ENCODE results near the gene RASSF8. TPM values are rescaled to one million over a fixed set of nuclear protein-coding genes. Genes with fewer than 3 reads are reported as not detected.

RASSF8 gene
- polyA plus RNA-seq, 3 donors = 0.08 to 0.39 TPM; not detected in 1

DNA sequence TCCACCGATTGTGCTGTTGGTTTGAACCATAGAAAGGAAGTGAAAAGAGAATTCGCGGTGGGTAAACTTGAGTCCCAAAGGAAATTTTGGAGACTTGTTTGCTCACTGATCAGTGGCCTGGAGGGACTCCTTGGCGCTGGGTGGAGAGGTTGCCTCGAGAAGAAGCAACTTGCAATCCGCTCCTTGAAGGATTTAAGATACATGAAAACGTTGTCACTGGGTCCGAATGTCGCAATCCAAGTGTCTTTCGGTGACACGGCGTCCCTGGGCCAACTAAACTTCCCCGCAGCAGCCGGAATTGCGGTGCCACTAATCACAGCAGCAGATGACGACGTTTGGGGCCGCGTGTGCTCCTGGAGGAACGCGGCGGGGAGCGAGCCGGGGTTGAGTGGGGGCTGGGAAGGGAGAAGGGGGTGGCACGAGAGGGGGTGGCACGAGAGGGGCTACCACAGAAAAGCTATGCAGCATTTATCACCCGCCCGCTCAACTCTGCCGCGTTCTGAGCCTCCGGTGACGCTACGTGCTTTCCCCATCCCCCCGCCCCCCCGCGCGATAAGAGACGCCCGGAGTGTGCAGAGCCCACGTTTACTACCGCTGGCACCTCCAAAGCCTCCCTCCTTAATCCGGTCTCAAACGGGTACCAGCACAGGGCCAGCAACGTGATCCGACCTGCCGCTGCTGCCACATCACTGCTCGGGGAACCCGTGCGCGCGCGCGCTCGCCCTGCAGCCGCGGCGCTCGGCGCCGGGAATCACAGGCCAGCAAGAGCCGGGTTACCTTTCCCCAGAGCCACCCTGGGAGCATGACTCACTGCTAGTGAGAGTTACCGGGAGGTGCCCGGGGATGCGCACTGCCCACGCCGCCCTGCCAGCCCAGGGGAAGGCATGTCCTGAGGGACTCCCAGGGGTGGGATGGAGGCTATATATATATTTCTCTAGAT is 167.2 kb downstream of the RASSF8 start:
- peak overlapping the region; percentile 72 for H2AFZ ChIP-seq (ENCODE audit: insufficient read depth, low read depth, low read length, poor library complexity, severe bottlenecking)
- H3K27ac Mint-ChIP-seq = peak overlapping the region in 6 of 7 donors; percentile 33 to 81 (median 64)
- peaks cover 74 to 76% of the 10 kb centered on the region in 2 donors for H3K27me3 ChIP-seq (ENCODE audit: control insufficient read depth in 2 of 2, insufficient read depth in 2 of 2, low read length in 2 of 2)
- H3K4me3 ChIP-seq (replicated peaks in 1 of 3; ENCODE audit: low read depth in 2 of 3, low read length in 3 of 3) = peak overlapping the region; percentile 19 to 75 (median 35)
- peak overlapping the region; percentile 85 for H3K4me2 ChIP-seq (replicated peaks; ENCODE audit: extremely low read depth, low read length, poor library complexity, severe bottlenecking)
- H3K4me1 ChIP-seq (ENCODE audit: control insufficient read depth in 1 of 2, insufficient read depth in 2 of 2, low read length in 2 of 2) = peaks cover 45 to 52% of the 10 kb centered on the region in 2 donors
- under 1% methylated on average over 59 of the region's 66 CpGs for WGBS (ENCODE audit: insufficient coverage)
- peak overlapping the region; percentile 86 to 97 for H3K4me3 Mint-ChIP-seq
- DNase-seq = peak; percentile 51 to 82 (median 65)
- H3K4me1 Mint-ChIP-seq = peaks cover 46% of the 10 kb centered on the region
- H3K9ac ChIP-seq (ENCODE audit: insufficient read depth, low read length, poor library complexity, severe bottlenecking) = no peak overlapping the region
- TF ChIP-seq, protein P1, sequence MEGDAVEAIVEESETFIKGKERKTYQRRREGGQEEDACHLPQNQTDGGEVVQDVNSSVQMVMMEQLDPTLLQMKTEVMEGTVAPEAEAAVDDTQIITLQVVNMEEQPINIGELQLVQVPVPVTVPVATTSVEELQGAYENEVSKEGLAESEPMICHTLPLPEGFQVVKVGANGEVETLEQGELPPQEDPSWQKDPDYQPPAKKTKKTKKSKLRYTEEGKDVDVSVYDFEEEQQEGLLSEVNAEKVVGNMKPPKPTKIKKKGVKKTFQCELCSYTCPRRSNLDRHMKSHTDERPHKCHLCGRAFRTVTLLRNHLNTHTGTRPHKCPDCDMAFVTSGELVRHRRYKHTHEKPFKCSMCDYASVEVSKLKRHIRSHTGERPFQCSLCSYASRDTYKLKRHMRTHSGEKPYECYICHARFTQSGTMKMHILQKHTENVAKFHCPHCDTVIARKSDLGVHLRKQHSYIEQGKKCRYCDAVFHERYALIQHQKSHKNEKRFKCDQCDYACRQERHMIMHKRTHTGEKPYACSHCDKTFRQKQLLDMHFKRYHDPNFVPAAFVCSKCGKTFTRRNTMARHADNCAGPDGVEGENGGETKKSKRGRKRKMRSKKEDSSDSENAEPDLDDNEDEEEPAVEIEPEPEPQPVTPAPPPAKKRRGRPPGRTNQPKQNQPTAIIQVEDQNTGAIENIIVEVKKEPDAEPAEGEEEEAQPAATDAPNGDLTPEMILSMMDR (IDR thresholded peaks at IDR 0.05) = no peak
- H3K79me2 ChIP-seq (ENCODE audit: insufficient read depth, low read length) = no peaks in the 10 kb centered on the region
- peaks cover 0 to 15% of the 10 kb centered on the region in 2 donors for H3K9me3 ChIP-seq (replicated peaks in 1 of 2; ENCODE audit: control insufficient read depth in 1 of 2, insufficient read depth in 1 of 2, low read length in 2 of 2)
- no peaks in the 10 kb centered on the region for H3K36me3 ChIP-seq (replicated peaks in 1 of 2; ENCODE audit: control insufficient read depth in 1 of 2, insufficient read depth in 2 of 2, low read length in 2 of 2)
- no peak overlapping the region for H3K27ac ChIP-seq (ENCODE audit: low read depth in 1 of 2, low read length in 2 of 2)
- intact Hi-C loops (cut with micrococcal nuclease) = loop anchor here (10.0 kb wide), 2 partner anchors 149 to 349 kb away; no protein-coding TSS in a partner anchor
- H3K27me3 Mint-ChIP-seq (ENCODE audit: low read depth in 3 of 3) = peaks cover 79 to 87% (median 83%) of the 10 kb centered on the region in 3 donors
- peaks cover 8 to 29% of the 10 kb centered on the region in 2 donors for H3K36me3 Mint-ChIP-seq
- peaks cover 0 to 40% (median 19%) of the 10 kb centered on the region in 7 donors for H3K9me3 Mint-ChIP-seq
- H4K20me1 ChIP-seq (ENCODE audit: insufficient read depth, low read length) = no peaks in the 10 kb centered on the region
